GM12872 (cell line): ENCODE measurements around the gene LMF1.

Experiments used
- CTCF ChIP-seq: IDR thresholded peaks from 3 replicates; pipeline ENCODE4 v1.5.1; 2011; ENCODE audit warnings: low read depth, mild to moderate bottlenecking, low read length, moderate library complexity; ENCODE audit not compliant: insufficient read depth

The LMF1 gene

GRCh38 chr16:874366-875181 lies 96.2 kb downstream of the LMF1 start:
- no peak for TF ChIP-seq CTCF

DNA sequence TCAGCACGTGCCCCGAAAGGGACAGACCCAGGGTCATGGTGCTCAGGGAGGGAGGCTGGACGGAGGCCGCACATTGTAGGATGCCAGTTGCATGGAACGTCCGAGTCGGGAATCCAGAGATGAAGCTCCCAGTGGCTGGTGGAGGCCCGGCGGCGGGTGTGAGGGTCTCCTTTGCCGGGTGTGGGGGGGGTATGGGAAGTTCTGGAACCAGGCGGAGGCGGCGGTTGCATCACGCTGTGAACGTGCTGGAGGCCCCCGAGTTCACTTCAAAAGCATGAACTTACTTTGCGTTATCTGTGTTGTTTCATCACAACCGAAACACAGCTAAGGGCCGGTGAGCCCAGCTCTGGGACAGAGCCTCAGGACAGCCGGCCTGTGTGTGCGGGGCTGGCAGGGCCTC lies 96.9 kb downstream of the LMF1 start:
- TF ChIP-seq CTCF = no peak

DNA sequence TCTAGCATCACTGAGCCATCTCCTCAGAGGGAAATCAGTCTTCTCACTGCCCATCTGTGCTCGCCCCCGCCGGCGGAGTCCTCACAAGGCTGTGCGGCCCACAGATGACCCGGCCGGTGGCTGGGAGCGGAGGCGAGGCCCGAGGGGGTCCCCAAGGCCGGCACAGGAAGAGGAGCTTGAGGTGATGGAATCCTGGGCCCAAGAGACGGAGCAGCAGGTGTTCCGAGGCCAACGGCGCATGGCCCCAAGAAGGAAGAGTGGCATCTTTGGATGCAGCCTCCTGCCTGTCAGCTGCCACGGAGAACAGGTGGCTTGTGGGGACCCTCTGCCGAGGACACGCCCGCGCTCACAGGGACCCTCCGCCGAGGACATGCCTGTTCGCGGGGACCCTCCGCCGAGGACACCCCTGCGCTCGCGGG lies 97.5 kb downstream of the LMF1 start:
- TF ChIP-seq CTCF = no peak

GRCh38 chr16:872436-873242 lies 98.1 kb downstream of the LMF1 start:
- no peak for TF ChIP-seq CTCF

- TF ChIP-seq CTCF = no peak
Observed at GRCh38 chr16:871562-872345, 99.0 kb downstream of the LMF1 start.

GRCh38 chr16:870856-871561 lies 99.8 kb downstream of the LMF1 start:
- no peak for TF ChIP-seq CTCF
